GM21717 (cell line): ENCODE data around the gene KIAA0040.

Source experiments
- ATAC-seq: cut with Tn5 transposase; IDR thresholded peaks from one replicate; pipeline ENCODE4 v1.9.1; 2021; ENCODE audit warnings: mild to moderate bottlenecking, moderate library complexity; ENCODE audit not compliant: unreplicated experiment

KIAA0040 gene

DNA sequence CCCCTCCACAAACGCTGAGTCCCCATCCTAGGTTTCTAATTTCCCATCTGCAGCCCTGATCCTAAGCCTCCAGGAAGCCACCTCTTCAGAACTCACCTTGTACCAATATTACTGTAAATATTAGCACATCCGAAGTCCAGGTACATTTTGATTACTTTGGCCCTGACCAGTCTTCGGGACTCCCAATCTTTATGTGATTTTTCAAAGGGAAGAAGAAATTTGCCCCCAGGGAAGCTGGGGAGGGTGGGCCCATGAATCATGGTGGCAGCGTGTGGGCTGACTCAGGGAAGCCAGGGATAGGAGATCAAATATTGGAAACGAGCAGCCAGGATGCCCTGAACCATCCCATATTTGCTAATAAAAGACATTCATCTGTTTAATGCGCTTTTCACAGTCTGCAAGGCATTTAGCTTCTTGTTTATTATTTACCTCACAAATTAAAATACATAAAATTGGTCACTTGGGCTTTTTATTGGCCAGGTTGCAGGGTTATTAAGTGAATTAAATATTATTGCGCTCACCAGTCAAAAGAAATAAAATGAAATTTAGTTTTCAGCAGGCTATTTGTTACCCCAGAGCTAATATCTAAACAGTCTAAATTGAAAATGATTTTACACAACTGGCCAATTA, 46.6 kb downstream of the KIAA0040 start:
- ATAC-seq, result no peak

- ATAC-seq, result no peak
Measured at GRCh38 chr1:175138579-175138978, 54.0 kb downstream of the KIAA0040 start.

DNA sequence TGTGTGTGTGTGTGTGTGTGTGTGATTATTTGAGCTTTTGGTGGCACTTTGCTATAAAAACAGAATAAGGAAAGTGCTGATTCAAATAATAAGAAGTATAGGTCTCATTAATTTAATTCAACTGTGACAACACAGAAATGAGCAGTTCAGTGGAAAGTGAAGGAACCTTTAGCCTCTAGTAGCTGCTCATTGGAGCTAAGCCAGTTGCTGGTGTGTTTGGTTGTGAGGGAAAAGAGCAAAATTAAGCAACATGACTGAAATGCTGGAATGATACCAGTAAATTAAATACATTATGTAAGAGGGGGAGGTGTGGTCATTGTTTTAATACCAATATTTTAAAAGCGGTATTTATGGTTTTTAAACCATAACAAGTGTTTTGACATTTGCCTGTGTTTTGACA, 55.2 kb downstream of the KIAA0040 start:
- ATAC-seq, result no peak

- no peak for ATAC-seq
Measured at GRCh38 chr1:175136246-175136645, 56.3 kb downstream of the KIAA0040 start.

- no peak for ATAC-seq
Measured at GRCh38 chr1:175134500-175134899, 58.1 kb downstream of the KIAA0040 start.

DNA sequence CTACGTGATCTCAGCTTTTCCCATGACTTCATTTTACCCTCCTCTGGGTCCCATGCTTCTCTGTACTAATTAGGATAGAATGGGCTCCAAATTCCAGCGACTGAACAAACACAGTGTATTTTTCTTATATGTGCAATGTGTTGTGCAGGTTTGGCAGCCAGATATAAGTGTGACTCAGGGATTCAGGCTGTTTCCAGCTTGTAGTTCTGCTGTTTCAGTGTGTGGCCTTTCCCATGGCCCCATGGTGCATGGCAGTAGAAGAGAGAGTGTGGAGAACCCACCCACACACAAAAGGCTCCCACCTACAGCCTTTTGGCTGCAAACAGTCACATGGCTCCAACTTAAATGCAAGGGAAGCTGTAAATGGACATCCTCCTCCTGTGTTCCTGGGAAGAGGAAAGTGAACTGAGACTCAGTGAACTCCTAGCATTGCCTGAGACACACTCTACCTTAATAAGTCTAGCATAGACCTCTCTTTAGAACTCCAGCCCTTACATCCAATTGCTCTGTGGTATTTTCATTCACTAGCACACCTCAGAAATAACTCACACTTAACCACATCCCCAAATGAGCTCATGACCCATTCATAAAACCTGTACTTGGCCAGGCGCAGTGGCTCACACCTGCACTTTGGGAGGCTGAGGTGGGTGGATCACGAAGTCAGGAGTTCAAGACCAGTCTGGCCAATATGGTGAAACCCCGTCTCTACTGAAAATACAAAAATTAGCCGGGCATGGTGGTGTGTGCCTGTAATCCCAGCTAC, 58.7 kb downstream of the KIAA0040 start:
- no peak for ATAC-seq

GRCh38 chr1:175132436-175132835, 60.1 kb downstream of the KIAA0040 start:
- no peak for ATAC-seq

GRCh38 chr1:175131095-175131494, 61.5 kb downstream of the KIAA0040 start:
- no peak for ATAC-seq

DNA sequence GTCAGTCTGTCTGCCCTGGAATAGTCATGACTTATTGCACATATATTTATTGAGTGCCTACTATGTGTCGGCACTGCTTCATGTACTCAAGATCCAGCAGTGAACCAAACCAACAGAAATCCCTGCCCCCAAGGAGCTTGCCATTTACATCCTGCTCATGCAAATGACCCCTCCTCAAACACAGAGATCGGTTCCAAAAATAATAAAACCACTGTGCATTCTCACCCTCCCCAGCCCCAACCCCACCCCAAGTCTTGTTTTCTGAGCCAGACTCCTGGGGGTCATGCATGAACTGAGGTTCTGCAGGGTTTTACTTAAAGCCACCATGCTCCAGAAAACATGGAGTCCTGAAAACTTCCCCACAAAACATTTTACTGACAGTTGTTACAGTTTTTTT, 61.9 kb downstream of the KIAA0040 start:
- ATAC-seq, result no peak

GRCh38 chr1:175129997-175130648, 62.5 kb downstream of the KIAA0040 start:
- ATAC-seq, result no peak

DNA sequence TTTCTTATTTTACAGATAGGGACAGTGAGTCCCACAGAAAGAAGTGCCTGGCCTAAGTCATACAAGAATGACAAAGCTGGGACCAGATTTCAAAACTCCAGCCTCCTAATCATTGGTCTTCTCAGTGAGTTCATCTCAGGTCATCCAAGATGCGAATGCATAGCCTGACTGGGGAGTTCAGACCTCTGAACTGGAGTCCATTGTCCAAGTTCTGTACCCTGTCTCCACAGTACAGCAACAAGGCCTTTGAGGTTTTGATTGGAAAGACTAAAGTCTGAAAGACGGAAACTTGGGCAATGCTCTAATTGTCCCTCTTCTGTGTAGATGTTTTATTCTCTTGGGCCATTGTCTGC, 63.0 kb downstream of the KIAA0040 start:
- no peak for ATAC-seq

GRCh38 chr1:175129182-175129581, 63.4 kb downstream of the KIAA0040 start:
- ATAC-seq, result no peak

- ATAC-seq, result no peak
Measured at GRCh38 chr1:175128523-175128922, 64.1 kb downstream of the KIAA0040 start.

- no peak for ATAC-seq
Measured at GRCh38 chr1:175127565-175127964, 65.0 kb downstream of the KIAA0040 start.

GRCh38 chr1:175126347-175126746, 66.2 kb downstream of the KIAA0040 start:
- no peak for ATAC-seq

- no peak for ATAC-seq
Measured at GRCh38 chr1:175124861-175125260, 67.7 kb downstream of the KIAA0040 start.

DNA sequence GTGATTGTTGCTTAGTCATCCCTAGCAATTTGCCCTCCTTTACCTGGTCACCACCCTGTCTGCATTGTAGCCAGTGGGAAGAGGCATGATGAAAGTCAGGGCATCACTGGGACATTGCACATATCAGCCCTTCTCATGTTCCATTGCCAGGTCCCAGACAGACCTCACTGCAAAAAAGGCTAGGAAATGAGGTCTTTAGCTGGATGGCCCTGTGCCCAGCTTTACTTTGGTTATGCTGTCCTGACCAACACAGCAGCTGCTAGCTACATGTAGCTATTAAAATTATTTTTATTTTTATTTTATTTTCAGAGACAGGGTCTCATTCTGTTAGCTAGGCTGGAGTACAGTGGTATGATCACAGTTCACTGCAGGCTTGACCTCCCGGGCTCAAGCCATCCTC, 72.1 kb downstream of the KIAA0040 start:
- ATAC-seq, result no peak

DNA sequence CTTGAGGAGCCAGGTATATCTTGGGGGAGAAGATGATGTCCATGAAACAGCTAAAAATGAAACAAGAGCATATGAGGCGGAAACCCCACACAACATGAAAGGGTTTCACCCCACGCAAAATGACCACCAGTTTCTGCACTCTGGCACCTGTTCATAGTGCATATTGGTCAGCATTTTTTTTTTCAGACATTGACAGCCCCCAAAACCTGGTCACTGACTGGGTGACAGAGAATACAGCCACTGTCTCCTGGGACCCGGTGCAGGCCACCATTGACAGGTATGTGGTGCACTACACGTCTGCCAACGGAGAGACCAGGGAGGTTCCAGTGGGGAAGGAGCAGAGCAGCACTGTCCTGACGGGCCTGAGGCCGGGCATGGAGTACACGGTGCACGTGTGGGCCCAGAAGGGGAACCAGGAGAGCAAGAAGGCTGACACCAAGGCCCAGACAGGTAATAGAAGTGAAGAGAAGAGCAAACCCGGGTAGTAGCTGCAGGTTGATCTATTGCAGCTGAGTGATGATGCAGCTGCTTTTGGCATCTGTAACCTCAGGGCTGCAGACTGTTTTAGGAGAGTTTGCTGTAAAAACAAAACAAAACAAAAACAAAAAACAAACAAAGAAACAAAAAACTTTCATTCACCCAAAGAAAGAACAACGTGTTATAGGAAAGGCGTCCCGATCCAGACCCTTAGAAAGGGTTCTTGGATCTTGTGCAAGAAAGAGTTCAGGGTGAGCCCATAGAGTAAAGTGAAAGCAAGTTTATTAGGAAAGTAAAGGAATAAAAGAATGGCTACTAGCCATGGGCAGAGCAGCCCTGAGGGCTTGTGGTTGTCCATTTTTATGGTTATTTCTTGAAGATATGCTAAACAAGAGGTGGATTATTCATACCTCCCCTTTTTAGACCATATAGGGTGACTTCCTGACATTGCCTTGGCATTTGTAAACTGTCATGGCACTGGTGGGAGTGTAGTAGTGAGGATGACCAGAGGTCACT, 73.9 kb downstream of the KIAA0040 start:
- no peak for ATAC-seq

- no peak for ATAC-seq
Measured at GRCh38 chr1:175116903-175117302, 75.7 kb downstream of the KIAA0040 start.

GRCh38 chr1:175116210-175116798, 76.3 kb downstream of the KIAA0040 start:
- no peak for ATAC-seq

DNA sequence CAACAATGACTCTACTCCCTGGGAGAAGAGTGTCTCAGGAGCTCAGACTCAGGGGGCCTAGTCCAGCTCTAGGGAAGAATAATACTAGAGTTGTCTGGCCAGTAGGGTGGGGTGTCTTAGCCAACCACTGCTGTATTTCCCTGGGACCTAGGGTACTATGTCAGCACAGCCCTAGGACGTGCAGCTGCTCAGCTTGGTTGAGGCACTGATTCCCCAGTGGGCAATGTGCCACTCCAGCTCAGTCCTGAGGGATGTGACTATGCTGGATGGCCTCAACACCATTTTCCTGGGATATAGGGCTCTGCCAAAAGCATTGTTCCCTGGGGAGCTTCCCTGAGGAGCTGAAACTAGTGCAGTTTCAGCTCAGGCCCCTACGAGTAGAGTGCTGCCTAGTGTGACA, 77.6 kb downstream of the KIAA0040 start:
- no peak for ATAC-seq
